Cardiac fibroblast (primary cell): ENCODE data around the gene IL3.

Experiments used
- DNase-seq, 2 donors: peaks; one replicate each; pipeline versions ENCODE4 v3.0.0 to v3.0.0-alpha.2; 2010; ENCODE audit warnings: low read depth in 2 of 2
- H3K4me3 ChIP-seq, 2 donors: replicated peaks in 1 of 2; 1 replicate in 1 of 2; 2 replicates in 1 of 2; pipeline ENCODE4 v1.5.1; 2011; ENCODE audit warnings: low read depth in 2 of 2, low read length in 2 of 2, mild to moderate bottlenecking in 2 of 2, moderate library complexity in 1 of 2
- CTCF ChIP-seq: IDR thresholded peaks from one replicate; pipeline ENCODE4 v1.5.1; 2011; ENCODE audit warnings: low read depth, mild to moderate bottlenecking, low read length, inconsistent platforms

Gene IL3

GRCh38 chr5:132016721-132017250, 43.7 kb upstream of the IL3 start:
- no peak overlapping the region for H3K4me3 ChIP-seq
- DNase-seq = no peak
- TF ChIP-seq CTCF = no peak

- DNase-seq = no peak
- no peak for TF ChIP-seq CTCF
These were observed 43.1 kb upstream of the IL3 start for GRCh38 chr5:132017316-132017715.

GRCh38 chr5:132017738-132018625, 42.5 kb upstream of the IL3 start:
- no peak for TF ChIP-seq CTCF
- DNase-seq = no peak
- H3K4me3 ChIP-seq = no peak overlapping the region

More at GRCh38 chr5:132017316-132017715, 43.1 kb upstream of the IL3 start:
- no peak overlapping the region for H3K4me3 ChIP-seq

GRCh38 chr5:132019337-132019736, 41.1 kb upstream of the IL3 start:
- H3K4me3 ChIP-seq = no peak overlapping the region
- no peak for TF ChIP-seq CTCF
- no peak for DNase-seq

- DNase-seq = no peak
- H3K4me3 ChIP-seq = no peak overlapping the region
- no peak for TF ChIP-seq CTCF
These were observed 40.4 kb upstream of the IL3 start for GRCh38 chr5:132019857-132020555.

- DNase-seq = no peak
- no peak for TF ChIP-seq CTCF
- no peak overlapping the region for H3K4me3 ChIP-seq
These were observed 39.7 kb upstream of the IL3 start for GRCh38 chr5:132020568-132021339.
